ENCODE measurements around the gene ACSL6. TPM values are rescaled to one million over a fixed set of nuclear protein-coding genes. Genes with fewer than 3 reads are reported as not detected.

ACSL6 gene
- 1 to 10 TPM; 3.3 to 4.7 TPM for total RNA-seq

DNA sequence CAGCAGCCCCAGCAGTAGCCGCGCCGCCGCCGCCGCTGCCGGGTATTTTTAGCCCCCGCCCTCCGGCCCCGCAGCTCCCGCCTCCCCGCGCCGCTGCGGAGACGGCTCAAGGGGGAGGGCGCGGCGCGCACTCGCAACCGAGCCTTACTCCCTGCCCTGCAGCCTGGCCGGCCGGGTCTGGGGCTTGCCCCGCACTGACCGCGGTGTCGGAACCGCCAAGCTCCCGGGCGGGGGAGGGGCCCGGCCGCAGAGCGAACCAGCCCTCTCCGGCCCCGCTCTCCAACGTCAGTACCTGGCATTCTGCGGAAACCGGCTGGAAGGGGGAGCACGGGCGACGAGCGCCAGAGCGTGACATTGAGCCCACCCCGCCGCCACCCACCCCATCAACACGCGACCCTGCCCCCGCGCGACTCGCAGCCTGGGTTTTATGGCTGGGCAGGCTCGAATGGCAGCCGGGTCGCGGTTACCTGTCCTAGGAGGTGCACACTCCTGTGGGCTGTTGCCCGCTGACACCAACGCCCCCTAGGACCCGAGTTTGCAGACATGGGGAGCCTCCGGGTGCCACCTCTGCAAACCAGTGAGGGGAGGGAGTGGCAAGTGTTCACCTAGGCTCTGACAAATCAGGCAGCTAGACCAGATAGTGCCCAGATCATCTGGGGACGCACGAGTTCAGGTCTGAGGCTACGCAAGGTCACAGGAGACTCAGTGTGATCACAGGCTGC lies at the start of gene ACSL6:
ACSL6 (minus strand) TSS at position 37 of the 722 bp plus-strand sequence. CDS start 105 bp downstream, outside the sequence.
- intact Hi-C loops (cut with micrococcal nuclease) = no loop called here
- Mint-ChIP-seq H3K4me1 (ENCODE audit: low read depth) (peaks cover 29% of the 10 kb centered on the region), H3K36me3 (ENCODE audit: low read depth) (no peaks in the 10 kb centered on the region), H3K4me3 (peak within 1 kb of the TSS; percentile 68), H3K27ac (no peak within 1 kb of the TSS), H3K9me3 (no peaks in the 10 kb centered on the region), H3K27me3 (peaks cover 41% of the 10 kb centered on the region)
- TF ChIP-seq CTCF (IDR thresholded peaks at IDR 0.05) = no peak
- CTCF ChIA-PET = interaction anchor here (1.1 to 7.2 kb wide), 5 partner anchors 9 to 423 kb away, joined by 3 to 143 read pairs (median 3); no protein-coding TSS in a partner anchor
- peak; percentile 44 for DNase-seq
- POLR2A ChIA-PET = no interaction called here
- ATAC-seq = peak; percentile 43

- H3K27me3 Mint-ChIP-seq = no peaks in the 10 kb centered on the region
- intact Hi-C loops (cut with micrococcal nuclease) = loop anchor here (5.0 to 10.0 kb wide), 3 partner anchors 174 to 314 kb away; partner anchors contain the start of gene FNIP1
- TF ChIP-seq CTCF (IDR thresholded peaks at IDR 0.05) = no peak
- ATAC-seq (no peak), DNase-seq (peak; percentile 0)
- no peaks in the 10 kb centered on the region for H3K9me3 Mint-ChIP-seq
- no peak within 1 kb of the TSS for H3K27ac Mint-ChIP-seq
- POLR2A ChIA-PET = interaction anchor here (0.6 kb wide), 1 partner anchor 577 kb away, joined by 3 read pairs; no protein-coding TSS in a partner anchor
- CTCF ChIA-PET = interaction anchor here (0.7 to 4.0 kb wide), 7 partner anchors 41 to 471 kb away, joined by 3 to 45 read pairs (median 6); no protein-coding TSS in a partner anchor
- H3K36me3 Mint-ChIP-seq (ENCODE audit: low read depth) = no peaks in the 10 kb centered on the region
- H3K4me1 Mint-ChIP-seq (ENCODE audit: low read depth) = peaks cover 48% of the 10 kb centered on the region
- no peak within 1 kb of the TSS for H3K4me3 Mint-ChIP-seq
Observed at GRCh38 chr5:132060501-132061161, 49.2 kb upstream of the ACSL6 start, which contains the start of gene IL3. TSS of gene IL3 (plus strand) at chr5:132060655. CDS start at chr5:132060707, 52 bp downstream.

GRCh38 chr5:132059696-132060500 lies 48.4 kb upstream of the ACSL6 start:
- Mint-ChIP-seq H3K9me3 (no peaks in the 10 kb centered on the region), H3K4me1 (ENCODE audit: low read depth) (peaks cover 42% of the 10 kb centered on the region), H3K36me3 (ENCODE audit: low read depth) (no peaks in the 10 kb centered on the region), H3K27me3 (no peaks in the 10 kb centered on the region), H3K27ac (no peak overlapping the region), H3K4me3 (no peak overlapping the region)
- ATAC-seq = no peak
- CTCF ChIA-PET = interaction anchor here (2.2 to 4.0 kb wide), 2 partner anchors 52 to 470 kb away, joined by 6 to 45 read pairs; no protein-coding TSS in a partner anchor
- intact Hi-C loops (cut with micrococcal nuclease) = loop anchor here (5.0 to 10.0 kb wide), 5 partner anchors 38 to 315 kb away; partner anchors contain the start of gene FNIP1
- no peak for TF ChIP-seq CTCF (IDR thresholded peaks at IDR 0.05)
- DNase-seq = peak; percentile 1
- POLR2A ChIA-PET = no interaction called here

DNA sequence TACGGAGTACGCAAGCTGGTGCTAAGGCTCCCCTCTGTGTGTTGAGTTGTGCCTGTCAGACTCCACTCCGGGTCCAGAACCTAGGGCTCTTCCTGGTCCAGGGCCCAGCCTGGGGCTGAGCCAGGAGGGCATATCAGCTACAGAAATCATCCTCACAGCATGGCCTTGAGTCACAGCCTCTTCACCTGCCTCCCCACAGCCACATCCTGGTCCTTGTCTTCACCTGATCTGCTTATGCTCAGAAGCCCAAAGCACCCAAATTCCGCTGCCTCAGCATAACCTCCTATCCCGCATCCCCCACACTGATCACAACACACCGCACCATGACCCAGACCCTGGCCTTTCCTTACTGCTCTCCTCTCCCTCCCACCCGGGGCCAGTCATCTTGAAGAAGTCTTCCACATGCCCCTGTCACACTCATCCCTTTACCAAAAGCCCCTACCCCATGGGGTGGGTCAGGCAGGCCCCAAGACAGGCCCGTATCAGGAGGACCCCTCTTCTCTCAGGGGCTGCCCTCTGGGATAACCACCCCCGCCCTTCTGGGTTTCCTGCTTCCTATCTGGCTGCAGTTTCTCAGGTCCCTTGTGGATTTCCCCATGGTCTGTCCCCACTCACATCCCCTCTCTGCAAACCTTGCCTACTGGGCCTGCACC lies 47.7 kb upstream of the ACSL6 start:
- Mint-ChIP-seq H3K4me1 (ENCODE audit: low read depth) (peaks cover 37% of the 10 kb centered on the region), H3K36me3 (ENCODE audit: low read depth) (no peaks in the 10 kb centered on the region), H3K27me3 (no peaks in the 10 kb centered on the region), H3K4me3 (no peak overlapping the region), H3K9me3 (no peaks in the 10 kb centered on the region), H3K27ac (peak overlapping the region; percentile 55)
- ChIA-PET CTCF (interaction anchor here (1.4 to 2.2 kb wide), 2 partner anchors 76 to 469 kb away, joined by 6 read pairs; no protein-coding TSS in a partner anchor), POLR2A (interaction anchor here (0.8 to 1.0 kb wide), 2 partner anchors 15 to 106 kb away, joined by 3 to 4 read pairs; partner anchors contain the start of gene CSF2)
- ATAC-seq = peak; percentile 40
- peak; percentile 35 for DNase-seq
- no peak for TF ChIP-seq CTCF (IDR thresholded peaks at IDR 0.05)
- intact Hi-C loops (cut with micrococcal nuclease) = loop anchor here (5.0 to 10.0 kb wide), 2 partner anchors 37 to 84 kb away; no protein-coding TSS in a partner anchor

All from activated CD8-positive, alpha-beta T cell treated with anti-CD3 and anti-CD28 coated beads for 36 hours (primary cell).